HT1080 (cell line): ENCODE measurements around the gene TMC1. TPM values are rescaled to one million over a fixed set of nuclear protein-coding genes. Genes with fewer than 3 reads are reported as not detected.
"Not testable (repeated sequence)": the region's sequence is repeated elsewhere in the genome, so short reads cannot be mapped to it uniquely, and the experiment has no call there.

ENCODE experiments used
- DNase-seq: peaks from one replicate; pipeline ENCODE4 v3.0.0-alpha.2; 2015; ENCODE audit warnings: low read depth
- total RNA-seq: library from RNA; depleted of rRNA; stranded (reverse); fragments of >200 nt; shearing (Covaris generic); gene quantifications from 2 replicates; pipeline ENCODE4 v1.2.3, GENCODE V29; 2014; rRNA removed

The TMC1 gene
- total RNA-seq, 1 experiment from 2014 or later = not detected

DNA sequence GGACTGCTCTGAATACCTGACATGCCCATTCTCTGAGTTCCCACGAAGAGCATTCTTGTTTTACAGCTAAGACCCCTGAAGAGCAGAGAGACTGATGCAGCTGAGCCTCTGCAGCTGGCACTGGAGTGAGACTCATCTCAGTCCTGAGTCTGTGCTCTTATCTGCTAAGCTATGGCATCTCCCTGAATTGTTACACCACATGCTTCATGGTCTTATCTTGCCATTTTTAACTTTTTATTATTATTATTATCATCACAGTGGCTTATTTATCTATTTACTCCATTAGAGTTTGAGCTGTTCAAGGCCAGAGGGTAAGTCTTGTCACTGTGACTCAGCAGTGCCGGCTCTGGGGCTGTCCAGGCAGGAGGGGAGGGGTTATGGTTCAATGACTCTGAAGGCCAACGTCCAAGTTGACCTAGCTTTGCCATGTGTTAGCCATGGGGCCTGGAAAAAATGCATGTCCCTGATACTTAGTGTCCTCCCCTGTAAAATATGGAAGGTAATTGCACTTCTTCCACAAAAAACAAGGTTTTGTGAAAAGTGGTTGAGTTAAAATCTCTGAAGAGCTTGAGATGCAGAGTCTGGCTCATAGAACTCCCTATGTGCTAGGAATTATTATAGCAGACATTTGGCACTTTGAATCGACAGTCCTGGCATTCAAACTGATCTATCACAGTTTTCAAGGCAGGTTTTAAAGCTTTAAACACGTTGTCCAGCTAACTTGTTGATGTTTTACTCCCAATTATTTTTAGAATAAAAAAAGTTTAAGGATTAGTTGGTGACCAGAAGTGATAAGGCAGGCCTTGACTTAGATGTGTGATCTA, 336.9 kb downstream of the TMC1 start:
- DNase-seq = no peak

DNA sequence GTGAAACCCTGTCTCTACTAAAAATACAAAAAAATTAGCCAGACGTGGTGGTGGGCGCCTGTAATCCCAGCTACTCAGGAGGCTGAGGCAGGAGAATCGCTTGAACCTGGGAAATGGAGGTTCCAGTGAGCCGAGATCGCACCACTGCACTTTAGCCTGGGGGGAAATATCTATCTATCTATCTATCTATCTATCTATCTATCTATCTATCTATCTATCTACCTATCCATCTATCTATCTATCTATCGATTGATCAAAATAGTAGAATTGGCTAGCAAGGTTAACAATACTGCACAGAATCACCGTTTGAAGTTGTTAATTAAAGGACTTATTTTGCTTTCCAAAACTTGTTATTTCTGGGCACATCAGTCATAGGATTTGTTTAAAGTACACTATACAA, 341.4 kb downstream of the TMC1 start:
- DNase-seq = not testable (repeated sequence)

DNA sequence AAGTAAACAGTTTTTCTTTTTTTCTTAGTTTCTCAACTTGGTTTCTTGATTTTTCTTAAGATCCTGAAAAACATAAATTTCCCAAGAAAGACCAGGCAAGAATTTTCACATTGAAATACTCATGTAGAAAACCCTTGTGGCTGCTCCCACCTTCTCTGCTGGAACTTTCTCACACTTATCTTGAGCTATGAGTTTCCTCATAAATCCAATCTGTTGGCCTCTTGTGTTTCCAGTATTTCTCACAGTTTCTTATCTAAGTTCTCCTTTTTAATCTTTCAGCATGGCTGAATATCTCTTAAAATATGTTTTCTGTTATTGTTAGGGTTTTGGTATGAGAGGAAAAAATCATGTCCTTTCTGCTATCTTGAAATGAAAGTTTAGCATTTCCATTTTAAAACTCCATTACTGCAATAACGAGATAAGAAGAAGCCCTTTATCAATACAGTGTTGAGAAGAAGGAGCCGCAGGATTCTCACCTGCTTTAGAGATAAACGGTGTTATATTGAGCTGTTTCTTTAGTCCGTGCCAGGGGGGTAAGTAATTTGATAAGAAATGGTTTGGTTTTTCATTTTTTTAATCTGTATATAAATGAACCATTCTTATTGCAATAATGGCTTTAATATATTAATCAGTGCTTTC, 342.2 kb downstream of the TMC1 start:
- no peak for DNase-seq

DNA sequence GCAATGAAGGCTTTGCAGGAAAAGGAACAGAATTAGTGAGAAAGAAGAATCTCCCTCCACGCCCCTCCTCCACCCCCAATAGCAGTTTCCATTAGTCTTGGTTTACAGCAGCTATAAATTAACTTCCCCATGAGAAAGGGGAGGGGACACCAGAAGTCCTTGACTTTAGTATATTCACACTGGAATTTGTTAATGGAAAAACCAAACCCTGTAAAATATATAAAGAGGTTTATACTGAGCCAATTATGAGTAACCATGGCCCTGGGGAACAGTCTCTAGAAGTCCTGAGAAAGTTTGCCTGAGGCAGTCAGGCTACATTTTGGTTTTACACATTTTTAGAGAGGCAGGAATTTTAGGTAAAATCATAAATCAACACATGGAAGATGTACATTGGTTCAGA, 342.9 kb downstream of the TMC1 start:
- no peak for DNase-seq

DNA sequence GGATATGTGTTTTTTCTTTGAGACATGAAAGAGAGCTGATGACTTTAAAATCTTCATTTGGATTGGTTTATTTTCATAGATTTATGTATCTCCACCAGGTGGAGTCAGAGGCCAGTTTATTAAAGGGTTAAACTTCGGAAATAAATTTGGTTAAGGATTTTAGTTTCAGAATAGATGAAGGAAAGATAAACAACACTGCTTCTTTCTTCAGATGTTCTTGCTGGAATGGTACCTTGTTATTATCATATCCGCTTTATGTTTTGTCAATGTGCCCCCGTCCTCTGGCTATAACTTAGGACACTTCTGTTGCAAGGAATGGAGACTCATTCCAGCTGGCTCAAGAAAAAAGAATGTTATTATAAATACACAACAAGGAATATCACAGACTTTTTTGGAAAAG, 350.3 kb downstream of the TMC1 start:
- DNase-seq = peak; percentile 26

DNA sequence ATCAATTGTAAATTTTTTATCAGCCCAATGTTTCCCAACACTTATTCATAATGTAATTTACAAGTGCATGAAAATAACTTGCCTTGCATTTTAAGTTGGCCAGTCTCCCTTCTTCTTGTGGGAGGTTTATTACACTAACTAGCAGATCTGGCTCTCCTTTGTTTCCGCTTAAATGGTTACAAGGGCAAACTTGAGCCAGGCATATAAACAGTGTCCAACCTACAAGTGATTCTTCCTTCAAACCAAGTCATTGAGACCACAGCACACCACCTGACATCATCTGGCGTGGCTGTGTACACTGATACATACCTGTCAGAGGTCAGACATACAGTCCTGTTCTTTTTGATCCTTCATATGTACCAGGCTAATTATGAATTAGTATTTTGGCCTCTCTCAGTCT, 351.3 kb downstream of the TMC1 start:
- no peak for DNase-seq

DNA sequence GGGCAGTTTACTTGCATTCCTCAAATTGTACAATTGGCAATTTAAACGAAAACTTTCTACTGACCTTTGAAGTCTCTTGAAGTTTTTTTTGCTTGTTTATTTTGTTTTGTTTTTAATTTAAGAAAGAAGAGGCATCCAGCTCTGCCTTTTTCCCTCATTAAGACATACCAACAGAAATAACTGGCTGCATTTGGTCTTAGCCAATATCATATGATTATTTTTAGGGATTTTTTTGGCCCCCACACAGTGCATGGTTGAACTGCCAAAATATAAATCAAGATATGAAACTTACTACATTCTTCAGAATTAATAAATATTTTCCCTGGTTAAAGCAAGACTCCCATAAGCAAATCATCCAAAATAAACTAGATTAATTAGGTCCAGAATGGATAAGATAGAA, 352.0 kb downstream of the TMC1 start:
- no peak for DNase-seq

DNA sequence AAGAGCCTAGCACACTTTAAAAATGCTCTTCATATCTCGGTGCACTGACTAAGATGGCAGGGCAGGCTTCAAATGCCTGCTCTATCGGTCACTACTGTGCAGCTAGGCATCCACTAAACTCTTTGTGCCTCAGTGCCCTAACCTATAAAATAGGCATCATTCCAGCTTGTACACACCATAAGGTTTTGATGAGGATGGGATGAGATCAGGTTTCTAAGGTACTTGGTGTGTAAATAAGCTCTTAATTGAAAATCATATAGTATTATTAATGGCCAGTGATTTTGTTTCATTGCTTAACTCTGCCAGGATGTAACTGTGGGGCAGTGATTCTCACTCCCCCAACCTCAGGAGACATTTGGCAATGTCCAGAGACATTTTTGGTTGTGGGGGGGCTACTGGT, 352.9 kb downstream of the TMC1 start:
- no peak for DNase-seq

DNA sequence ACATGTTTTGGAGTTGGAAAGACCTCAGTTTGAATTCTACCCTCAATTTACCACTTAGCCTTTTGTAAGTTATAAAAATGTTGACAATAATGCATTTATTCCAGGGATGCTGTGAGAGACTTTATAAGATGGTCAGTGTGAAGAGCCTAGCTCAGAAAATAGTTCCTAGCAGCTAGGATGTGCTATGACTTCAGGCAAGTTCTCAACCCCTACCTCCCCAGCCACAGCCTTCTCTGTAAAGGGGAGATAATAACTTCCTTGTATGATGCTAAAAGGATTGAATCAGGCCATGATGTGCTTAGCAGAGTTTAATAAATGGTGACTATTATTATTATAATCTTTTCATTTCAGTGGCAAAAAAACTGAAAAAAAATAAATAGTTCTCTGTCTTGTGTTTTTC, 353.8 kb downstream of the TMC1 start:
- DNase-seq = no peak

DNA sequence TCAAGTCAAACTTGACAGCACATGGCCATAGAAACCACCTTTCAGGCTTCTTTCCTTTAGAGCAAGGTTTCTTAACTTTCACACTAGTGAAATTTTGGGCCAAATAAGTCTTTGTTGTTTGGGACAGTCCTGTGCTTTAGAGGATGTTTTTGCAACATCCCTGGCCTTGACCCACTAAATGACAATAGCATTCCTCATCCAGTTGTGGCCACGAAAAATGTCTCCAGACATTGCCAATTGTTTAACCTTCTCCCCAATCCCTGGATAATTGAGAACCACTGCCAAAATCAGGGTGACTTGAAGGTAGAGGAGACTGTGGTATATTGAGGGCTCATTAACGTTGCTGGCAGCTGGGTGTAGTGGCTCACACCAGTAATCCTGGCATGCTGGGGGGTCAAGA, 359.4 kb downstream of the TMC1 start:
- DNase-seq = no peak

DNA sequence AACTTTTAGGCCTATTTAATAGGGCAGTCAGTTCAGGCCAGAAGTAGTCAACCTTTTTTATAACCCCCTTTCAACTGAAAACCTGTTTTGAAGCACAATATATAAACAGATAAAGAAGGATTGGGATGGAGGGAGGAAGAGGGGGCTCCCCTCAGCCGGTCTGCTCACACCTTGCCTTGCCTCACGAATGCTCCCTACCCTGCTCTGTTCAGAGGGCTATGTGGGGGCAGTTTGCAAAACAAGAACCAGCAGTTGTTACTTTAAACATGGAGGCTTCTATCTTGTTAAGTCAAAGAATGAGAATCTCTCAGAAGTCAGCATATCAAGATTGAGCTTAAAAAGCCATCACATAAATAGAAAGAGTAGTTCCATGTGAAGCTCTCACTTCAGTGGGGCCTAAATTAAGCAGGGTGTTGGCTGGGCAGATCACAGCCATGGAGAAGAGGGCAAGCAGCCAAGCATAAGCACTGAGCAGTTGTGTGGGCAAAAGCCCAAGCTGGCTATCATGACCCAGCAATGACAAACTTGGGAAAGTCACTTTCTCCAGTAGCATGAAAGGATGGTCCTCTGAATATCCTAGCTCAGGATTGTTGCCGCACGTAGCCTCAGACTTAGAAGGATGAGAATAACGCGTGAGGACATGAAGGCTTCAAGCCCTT, 360.8 kb downstream of the TMC1 start:
- DNase-seq = no peak

DNA sequence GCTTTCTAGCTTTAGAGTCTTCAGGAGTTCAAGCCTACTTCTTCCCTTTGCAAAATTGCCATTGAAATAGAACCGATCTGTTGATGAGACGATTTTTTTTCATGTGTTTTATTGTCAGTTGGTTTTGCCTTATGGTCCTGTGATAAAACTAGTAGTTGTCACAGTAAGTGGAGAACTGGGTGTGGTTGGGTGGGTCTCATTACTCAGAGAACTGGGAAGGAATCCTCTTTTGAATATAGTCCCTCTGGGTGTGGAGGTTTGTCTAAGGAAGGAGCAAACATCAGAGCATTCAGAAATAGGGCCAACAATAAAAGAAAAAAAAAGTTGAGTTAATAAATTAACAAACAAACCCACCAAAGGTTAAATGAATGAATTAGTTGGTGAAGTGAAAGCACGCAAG, 362.5 kb downstream of the TMC1 start:
- no peak for DNase-seq

DNA sequence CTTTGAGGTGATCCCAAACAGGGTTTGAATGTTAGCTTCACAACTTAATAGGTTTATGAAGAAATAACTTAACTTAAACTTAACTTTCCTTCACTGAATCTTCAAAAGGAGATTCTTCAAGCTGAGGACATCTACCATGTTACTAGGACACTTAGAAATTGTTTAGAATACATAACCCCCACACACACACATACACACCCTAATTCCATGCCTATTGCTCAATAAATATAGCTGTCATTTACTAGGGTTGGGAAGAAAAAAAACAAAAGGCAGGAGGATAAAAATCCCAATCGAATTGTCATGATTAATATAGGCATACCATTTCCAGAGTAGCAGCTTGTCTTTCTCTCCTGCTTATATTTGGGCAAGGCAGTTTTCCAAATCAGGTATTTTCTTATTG, 363.1 kb downstream of the TMC1 start:
- no peak for DNase-seq

Other genes starting within 250 kb of the TMC1 start
- gene ZFAND5, start 156.4 kb upstream of the TMC1 start, total RNA-seq = 93.4 and 112 TPM in 2 replicates